GM21447 (cell line): ENCODE results near the gene GPD2.
A peak's percentile ranks its signal among the peaks of the same experiment; 100 is the strongest.
"Not testable (repeated sequence)": the region's sequence is repeated elsewhere in the genome, so short reads cannot be mapped to it uniquely, and the experiment has no call there.

Experiments used
- ATAC-seq: cut with Tn5 transposase; IDR thresholded peaks from one replicate; pipeline ENCODE4 v1.9.1; 2021; ENCODE audit not compliant: unreplicated experiment

Gene GPD2

DNA sequence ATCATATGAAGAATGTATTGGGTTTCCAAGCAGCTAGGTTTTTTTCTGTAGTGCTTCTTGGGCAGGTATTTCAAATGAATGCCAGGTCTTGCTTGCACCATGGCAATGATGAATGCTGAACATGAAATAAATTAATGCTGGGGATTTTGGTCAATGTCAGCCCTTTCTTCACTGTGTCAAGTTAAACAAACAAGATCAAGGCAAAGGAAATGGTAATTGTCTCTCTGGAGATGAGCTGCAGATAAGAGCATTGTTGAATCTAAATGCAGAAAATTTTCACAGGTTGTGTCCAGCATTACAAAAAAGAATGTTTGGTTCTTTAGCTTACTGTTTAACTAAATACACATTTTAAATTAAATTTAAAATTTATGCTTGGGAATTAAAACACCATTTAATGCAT is 144.3 kb downstream of the GPD2 start:
- no peak for ATAC-seq

GRCh38 chr2:156581280-156581679 is 145.1 kb downstream of the GPD2 start:
- no peak for ATAC-seq

DNA sequence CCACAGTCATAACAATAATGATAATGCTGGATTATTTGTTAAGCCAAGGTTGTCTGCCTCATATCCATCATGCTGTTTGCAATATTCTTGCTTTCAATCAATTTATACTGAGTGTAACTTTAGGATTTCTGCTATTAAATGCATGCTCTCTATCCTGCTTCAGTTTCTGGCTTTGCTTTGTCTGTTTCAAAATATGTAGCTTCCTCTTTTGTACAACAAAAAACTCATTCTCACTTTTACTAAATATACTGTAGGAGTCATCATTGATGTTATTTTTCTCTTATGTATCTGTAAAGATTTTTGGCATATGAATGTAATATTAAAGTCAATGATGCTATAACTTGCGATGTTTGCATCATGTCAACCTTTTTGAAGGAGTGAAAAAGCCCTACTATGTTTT is 149.3 kb downstream of the GPD2 start:
- ATAC-seq, result no peak

DNA sequence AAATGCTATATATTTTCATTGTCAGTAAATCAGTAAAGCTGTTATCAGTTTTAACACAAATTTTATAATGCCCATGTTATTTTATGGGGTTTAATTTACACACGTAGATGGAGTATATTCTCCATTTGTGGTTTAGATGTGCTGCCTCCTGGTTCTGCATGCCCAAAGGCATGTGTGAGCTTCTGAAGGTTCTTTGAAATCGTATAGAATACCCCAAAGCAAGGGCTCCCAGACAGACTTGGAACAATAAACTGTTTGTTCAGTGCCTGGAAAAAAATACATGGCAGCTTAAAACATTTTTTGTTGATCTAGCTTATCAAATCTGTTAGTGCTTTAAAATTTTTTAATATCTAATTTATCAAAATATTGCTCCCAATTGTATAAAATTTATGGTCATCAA is 150.4 kb downstream of the GPD2 start:
- no peak for ATAC-seq

DNA sequence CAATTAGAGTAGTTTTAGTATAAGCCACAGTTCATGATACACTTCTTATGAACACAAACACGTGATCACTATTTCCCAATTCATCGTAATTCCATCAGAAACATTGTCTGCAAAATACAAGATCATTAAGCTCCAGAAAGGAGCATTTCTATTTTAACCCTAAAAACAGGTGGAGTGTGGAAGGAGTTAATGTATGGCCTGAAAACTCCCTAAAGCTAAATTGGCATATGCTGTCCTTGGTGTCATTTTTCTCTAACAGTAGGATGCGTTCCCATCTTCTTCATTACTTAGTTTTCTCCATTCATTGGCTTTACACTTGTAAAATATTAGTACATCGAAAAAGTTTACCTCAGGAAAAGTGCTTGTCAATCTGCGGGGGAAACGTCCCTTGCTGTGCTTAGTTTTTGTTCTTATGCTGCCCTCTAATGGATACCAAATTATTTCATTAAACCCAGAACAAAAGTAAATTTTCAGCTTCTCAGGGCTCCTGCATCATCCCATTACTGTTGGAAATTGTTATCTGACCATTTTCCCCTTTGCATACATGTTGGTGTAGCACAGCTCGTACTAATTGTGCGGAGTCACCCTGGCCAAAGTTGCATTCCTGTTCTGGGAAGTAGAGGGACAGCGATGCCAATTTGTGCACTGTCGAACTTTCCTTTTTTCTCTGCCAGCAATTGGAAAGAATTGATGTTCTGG is 153.4 kb downstream of the GPD2 start:
- ATAC-seq, result peak; percentile 72

GRCh38 chr2:156590085-156590739 is 154.0 kb downstream of the GPD2 start:
- no peak for ATAC-seq

DNA sequence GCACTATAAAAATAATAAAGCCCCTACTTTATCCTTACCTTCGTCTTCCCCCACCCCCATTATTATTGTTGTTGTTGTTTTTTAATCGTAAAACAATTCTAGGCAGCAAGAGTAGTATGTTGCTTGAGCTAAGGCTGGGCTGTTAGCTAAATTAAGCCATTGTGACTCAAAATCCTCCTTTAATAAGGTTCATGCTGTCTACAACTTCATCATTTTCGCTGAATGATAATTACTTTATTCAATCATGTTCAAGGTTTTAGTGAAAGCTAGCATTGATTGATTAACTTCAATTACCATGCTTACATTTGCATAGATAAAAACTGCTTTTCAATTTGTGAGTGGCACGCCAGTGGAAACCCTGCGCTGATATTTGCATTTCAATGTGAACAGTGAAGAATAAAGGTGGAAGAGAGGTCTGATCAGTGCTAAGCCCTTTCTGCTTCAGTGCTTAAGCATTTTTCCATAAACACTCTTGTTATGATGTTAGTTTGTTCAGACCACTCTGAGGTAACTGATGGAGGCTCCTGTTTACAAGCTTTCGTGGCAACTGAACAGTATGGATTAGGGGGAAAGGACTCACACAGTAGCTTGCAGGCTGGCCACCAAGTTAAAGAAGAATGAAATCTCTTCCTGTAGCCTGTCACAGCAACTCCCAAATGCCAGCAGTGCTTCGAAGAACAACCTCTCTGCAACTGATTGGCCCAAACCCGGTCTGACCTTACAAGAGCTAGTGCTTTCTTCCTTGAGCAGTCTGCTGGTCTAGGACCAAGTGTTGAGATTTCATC is 156.8 kb downstream of the GPD2 start:
- no peak for ATAC-seq

DNA sequence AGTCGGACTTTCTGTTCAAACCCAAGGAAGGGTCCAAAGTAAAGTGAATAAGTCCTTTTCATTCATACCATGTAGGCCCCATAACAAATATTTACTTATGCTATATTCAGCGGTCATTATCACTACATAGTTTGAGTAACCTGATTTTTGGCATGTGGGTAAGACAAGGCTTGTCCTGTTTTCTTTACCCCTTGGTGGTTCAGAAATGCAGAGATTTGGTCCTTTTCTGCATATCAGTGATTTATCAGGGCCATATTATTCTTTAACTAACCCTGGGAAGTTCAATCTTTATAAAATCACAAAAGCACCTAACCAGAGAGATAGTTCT is 157.4 kb downstream of the GPD2 start:
- no peak for ATAC-seq

GRCh38 chr2:156598563-156598962 is 162.4 kb downstream of the GPD2 start:
- ATAC-seq, result no peak

DNA sequence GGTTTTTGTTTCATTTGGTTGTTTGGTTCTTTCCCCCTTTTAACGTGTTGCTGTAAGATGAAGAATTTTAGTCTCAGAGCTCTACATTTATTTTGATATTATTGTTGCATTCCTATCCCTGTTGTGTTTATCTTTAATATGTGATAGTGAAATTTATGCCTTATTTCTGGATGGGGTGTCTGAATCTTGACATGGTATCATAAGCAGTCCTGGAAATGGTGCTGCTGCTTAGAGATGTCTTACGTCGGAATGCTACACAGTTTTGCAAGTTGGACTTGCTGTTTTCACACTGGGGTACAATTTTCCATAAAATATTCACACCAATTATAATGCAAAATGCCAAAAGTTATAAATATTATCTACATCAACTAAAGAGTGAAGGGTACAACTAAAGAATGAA is 164.0 kb downstream of the GPD2 start:
- no peak for ATAC-seq

DNA sequence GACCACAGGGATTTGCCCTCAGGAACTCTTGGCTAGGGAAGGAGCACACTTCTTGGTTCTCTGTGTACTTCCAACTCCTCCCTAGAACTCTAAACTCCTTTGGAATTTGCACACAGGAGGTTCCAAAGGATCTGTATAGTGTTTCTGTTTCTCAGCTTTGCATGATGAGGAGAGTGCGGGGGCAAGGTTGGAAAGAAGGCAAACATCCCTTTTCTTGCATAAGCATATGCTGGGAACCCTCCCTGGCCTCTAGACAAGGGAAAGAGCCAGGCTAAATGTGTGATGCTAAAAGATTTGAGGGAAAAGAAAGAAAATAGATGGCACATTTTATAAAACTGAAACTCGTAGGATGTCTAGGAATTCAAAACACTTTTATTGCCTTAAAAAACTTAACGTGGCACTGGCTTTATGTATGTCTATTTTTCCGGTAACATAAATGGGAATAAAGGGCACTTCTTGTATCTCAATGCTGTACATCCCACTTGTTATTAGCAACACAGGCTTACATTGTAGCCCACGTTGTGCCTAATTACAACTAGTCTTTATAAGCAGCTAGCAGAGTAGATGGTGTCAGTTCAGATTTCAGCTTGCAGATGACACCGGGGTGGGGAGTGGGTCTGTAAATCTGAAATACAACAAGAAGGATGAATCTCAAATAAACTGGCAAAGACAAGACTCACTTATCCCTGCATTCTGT is 165.8 kb downstream of the GPD2 start:
- no peak for ATAC-seq

GRCh38 chr2:156602552-156602933 is 166.4 kb downstream of the GPD2 start:
- ATAC-seq, result no peak

GRCh38 chr2:156615836-156616322 is 179.7 kb downstream of the GPD2 start:
- ATAC-seq, result no peak

DNA sequence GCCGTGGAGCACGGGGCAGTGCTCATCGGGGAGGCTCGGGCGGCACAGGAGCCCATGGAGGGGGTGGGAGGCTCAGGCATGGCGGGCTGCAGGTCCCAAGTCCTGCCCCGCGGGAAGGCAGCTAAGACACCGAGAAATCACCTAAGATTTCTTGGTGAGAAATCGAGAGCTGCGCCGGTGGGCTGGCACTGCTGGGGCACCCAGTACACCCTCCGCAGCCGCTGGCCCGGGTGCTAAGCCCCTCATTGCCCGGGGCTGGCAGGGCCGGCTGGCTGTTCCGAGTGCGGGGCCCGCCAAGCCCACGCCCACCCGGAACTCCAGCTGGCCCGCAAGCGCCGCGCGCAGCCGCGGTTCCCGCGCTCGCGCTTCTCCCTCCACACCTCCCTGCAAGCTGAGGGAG is 181.9 kb downstream of the GPD2 start:
- not testable (repeated sequence) for ATAC-seq

GRCh38 chr2:156619021-156619539 is 182.9 kb downstream of the GPD2 start:
- ATAC-seq, result no peak

GRCh38 chr2:156622491-156622890 is 186.3 kb downstream of the GPD2 start:
- ATAC-seq, result no peak

DNA sequence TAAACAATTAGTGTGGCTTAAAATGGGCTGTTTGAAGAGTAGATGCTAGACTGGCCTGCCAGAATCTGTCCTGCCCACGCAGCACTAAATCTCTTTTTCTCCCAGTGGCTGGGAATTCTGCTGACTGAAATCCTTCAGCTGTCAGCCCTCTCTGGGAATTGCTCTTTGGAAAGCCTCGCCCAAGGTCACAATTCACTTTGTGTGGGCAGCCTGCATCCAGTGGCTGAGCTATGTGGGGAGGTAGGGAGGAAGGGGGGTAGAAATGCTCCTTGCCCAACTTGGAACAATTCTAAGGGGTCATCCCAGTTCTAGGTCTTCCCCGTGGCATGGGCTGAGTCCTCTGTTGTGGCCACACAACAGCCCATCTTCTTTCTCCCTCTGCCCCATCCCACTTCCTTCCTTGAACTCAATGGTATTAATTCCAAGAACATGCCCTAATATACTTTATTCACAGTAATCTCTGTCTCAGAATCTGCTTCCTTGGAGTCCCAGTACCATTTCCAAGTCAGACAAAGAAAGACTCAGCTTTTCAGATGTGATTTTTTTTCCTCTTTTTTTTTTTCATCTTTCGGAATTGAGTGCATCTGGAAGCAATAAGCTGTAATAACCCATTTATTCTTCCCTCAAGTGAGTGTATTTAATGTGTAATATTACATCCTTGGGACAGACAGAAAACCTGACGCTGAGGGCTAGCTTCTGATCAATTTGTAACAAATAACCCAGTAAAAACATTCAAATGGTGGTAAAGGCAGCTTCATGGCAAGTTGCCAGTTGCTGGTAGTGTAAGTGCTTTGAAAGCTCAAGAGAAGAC is 189.4 kb downstream of the GPD2 start:
- ATAC-seq, result no peak

DNA sequence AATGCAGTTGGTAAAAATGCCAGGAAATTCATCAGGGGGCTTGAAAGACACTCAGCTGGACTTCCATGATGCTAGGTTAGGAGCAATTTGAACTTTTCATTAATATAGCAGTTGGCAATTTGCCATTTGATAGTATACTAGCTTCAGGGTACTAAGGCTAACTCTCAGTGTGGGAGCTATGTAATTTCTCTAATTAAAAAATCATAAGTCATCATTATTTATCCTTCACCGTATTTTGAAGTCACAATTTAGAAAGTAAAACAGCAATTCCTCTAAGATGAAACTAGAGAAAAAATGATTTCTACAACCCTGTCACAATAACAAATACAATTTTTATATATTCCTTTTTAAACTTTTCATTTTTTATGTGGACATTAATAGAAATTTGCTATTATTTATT is 190.8 kb downstream of the GPD2 start:
- no peak for ATAC-seq

GRCh38 chr2:156630579-156631337 is 194.6 kb downstream of the GPD2 start:
- ATAC-seq, result no peak

- ATAC-seq, result no peak
Observed at GRCh38 chr2:156635646-156636045, 199.5 kb downstream of the GPD2 start.
